Measurements from ENCODE around the gene AIP.

The AIP gene

DNA sequence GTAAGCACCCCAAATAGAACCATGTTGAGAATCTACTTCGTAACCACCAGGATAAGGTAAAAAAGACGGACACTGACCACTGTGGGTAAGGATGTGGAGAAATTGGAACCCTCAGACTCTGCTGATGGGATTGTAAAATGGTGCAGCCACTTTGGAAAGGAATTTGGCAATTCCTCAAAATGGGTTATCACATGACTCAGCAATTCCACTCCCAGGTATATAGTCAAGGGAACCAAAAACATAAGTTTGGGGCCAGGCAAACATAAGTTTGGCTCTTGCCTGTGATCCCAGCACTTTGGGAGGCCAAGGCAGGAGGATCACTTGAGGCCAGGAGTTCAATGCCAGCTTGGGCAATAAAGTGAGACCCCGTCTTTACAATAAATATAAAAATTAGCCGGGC, 45.5 kb downstream of the AIP start:
- no peak for ATAC-seq
- DNase-seq = no peak

DNA sequence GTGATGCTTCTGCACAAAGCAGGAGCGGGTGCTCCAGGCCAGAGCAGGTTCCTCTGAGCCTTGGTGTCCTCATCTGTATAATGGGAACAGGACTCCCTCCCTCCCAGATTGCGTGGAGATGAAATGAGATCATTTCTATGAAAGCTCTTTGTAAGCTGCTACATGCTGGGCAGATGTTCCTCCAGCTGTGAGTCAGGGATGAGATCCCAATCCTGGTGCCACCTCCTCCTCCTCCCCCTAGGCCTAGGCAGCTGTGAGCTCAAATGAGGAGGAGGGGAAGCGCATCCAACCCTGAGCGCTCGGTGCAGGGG, 47.4 kb downstream of the AIP start:
- ATAC-seq (no peak), DNase-seq (no peak)

DNA sequence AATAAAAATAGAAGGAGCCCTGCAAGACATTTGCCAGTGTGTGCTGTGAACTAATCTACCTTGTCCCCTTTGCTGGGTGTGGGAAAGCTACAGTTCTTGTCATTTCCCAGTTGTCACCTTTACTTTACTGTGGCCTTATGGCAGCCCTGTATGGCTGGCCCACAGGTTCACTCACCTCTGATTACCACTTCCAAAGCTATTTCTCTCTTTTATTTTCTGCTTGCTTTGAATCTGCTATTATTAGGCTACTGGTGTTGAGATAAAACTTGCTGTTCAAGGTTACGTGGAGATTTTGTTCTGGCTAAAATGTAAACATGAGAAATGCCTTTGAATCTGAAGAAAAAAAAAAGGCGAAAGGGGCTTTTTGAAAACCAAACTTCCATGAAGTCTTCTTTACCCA, 50.1 kb downstream of the AIP start:
- no peak for ATAC-seq
- DNase-seq = no peak

DNA sequence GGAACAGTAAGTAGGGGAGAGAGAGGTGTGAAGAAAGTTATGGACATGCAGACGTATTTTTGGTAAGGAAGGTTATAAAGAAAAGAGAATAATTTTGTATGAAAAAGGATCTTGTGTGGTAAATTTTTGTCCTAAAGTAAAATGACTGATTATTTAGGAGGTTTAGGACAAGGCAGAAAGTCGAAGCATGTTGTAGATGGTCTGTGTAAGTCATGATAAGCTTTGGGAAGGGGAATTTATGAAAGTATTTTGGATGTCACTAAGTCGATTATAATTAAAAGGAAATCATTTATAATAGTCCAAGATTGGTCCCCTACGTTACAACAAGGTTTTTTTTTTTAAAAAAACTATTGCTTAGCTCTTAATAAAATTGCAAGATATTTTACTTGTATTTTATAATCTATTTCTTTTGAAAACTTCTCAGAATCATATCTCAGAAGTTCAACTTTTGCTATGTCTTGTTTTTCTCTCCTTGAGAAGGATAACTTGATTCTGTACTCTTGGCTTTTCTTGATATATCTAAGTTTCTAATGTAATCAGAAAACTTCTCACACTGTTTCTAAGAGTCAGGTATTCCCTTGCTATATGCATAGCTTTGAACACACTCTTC, 51.3 kb downstream of the AIP start:
- DNase-seq = no peak

DNA sequence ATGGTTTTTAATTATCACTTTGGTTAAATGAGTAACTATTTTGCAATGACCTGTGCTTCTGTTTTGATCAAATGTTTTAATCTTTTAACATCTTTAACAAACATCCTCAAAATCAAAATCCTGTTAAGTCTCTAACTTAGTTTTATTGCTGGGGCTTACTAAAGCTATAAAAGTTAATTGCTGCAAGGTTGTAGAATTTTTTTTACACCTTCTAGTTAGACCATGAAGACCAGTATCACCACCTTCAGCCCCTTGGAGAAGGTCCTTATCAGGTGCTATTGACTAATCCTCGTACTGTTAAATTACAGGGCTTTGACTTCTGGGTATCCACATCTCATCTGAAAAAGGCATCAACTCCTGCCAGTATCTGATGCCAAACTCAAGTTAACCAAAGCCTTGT, 52.7 kb downstream of the AIP start:
- ATAC-seq (no peak), DNase-seq (no peak)

More for the DNA sequence above, 51.3 kb downstream of the AIP start:
- no peak for ATAC-seq

DNA sequence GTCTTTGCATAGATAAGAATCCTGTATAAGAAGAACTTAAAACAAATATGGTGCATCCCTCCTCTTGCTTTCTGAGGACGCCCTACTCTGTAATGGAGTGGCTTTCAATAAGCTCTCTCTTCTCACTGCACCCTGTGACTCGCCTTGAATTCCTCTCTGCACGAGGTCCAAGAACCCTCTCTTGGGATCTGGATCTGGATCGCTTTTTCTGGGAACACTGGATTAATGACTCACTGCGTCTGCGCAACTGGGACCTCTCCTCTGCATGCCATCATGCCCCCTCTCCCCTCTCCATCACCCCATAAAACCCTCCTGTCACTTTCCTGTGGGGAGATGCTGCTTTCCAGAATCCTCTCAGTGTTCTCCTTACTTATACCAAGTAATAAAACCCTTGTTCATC, 55.5 kb downstream of the AIP start:
- no peak for ATAC-seq
- no peak for DNase-seq

DNA sequence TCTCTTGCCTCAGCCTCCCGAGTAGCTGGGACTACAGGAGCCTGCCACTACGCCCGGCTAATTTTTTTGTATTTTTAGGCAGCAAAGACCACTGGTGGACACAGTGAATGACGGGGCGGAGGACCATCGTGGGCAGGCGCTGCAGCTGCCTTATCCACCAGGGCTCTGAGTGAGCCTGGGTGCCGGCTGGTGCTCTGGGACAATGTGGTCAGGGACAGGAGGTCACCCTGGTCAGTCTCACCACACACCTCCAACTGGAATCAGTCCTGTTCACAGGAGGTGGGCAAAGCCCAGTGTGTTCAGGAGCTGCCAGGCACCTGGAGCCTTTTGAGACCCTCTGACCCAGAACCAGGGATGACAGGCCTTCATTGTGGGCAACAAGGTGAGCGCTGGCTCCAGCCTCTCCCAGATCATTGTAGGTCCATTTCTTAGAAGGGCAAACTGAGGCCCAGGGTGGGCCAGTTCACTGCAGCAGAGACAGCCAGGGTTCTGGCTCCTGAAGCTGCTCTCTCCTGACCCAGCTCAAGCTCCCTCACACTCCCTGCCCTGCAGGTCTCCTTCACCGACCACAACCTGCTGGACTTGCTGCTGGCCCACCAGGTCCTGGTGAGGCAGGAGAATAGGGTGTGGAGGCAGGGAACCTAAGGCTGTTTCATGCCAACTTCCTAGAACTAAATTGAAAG, 56.1 kb downstream of the AIP start:
- DNase-seq = no peak
- no peak for ATAC-seq

DNA sequence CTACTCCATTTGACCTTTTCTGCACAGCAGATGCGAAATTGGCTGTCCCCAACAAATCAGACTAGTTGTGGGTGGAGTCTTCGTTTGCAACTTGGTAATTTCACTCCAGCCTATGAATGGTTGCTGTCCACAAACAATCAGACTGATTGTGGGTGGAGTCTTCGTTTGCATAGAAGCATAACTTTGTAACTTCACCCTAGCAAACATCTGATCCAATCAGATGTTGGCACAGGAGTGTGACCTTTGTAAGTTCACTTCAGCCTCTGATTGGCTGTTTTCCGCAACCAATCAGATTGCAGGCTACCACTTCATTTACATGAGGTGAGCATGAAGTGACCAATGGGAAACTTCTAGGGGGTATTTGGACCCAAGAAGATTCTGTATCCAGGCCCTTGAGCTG, 56.7 kb downstream of the AIP start:
- ATAC-seq (no peak), DNase-seq (no peak)

Measured in stimulated activated naive CD8-positive, alpha-beta T cell treated with anti-CD3 and anti-CD28 coated beads, Interleukin-15, Interleukin-2, amounts not matched to agents 100 U/mL and 50 U/mL, for 24 hours (primary cell).